RKO (cell line): ENCODE measurements around the gene IBSP.

ENCODE experiments used
- DNase-seq: peaks from one replicate; pipeline ENCODE4 v3.0.0-alpha.2; 2016; ENCODE audit warnings: low spot score

Gene IBSP

GRCh38 chr4:87838205-87838604, 38.9 kb downstream of the IBSP start:
- no peak for DNase-seq

- DNase-seq = peak; percentile 65
Observed at GRCh38 chr4:87838890-87839591, 39.7 kb downstream of the IBSP start.

GRCh38 chr4:87839592-87839946, 40.2 kb downstream of the IBSP start:
- DNase-seq = no peak

GRCh38 chr4:87840149-87840548, 40.8 kb downstream of the IBSP start:
- no peak for DNase-seq

- peak; percentile 66 for DNase-seq
Observed at GRCh38 chr4:87843936-87844335, 44.6 kb downstream of the IBSP start.

GRCh38 chr4:87844452-87844851, 45.1 kb downstream of the IBSP start:
- no peak for DNase-seq

GRCh38 chr4:87846226-87846625, 46.9 kb downstream of the IBSP start:
- no peak for DNase-seq

GRCh38 chr4:87848622-87849351, 49.4 kb downstream of the IBSP start:
- peak; percentile 78 for DNase-seq

GRCh38 chr4:87849612-87850011, 50.3 kb downstream of the IBSP start:
- no peak for DNase-seq

- DNase-seq = no peak
Observed at GRCh38 chr4:87851332-87851731, 52.0 kb downstream of the IBSP start.

- DNase-seq = no peak
Observed at GRCh38 chr4:87851953-87852352, 52.6 kb downstream of the IBSP start.

- DNase-seq = peak; percentile 60
Observed at GRCh38 chr4:87853108-87853507, 53.8 kb downstream of the IBSP start.

GRCh38 chr4:87853891-87854290, 54.5 kb downstream of the IBSP start:
- DNase-seq = no peak

GRCh38 chr4:87855559-87855958, 56.2 kb downstream of the IBSP start:
- DNase-seq = no peak

- DNase-seq = no peak
Observed at GRCh38 chr4:87856816-87857215, 57.5 kb downstream of the IBSP start.

- DNase-seq = no peak
Observed at GRCh38 chr4:87857789-87858188, 58.4 kb downstream of the IBSP start.
